ENCODE measurements around the gene NRG2. TPM values are rescaled to one million over a fixed set of nuclear protein-coding genes. Genes with fewer than 3 reads are reported as not detected.

Gene NRG2
- total RNA-seq, 1 donor from 2014 or later, result 1.9 TPM

- no peak for ATAC-seq
- intact Hi-C loops (cut with DNase I), result no loop called here
- no peak for DNase-seq (ENCODE audit: missing footprints)
Measured at GRCh38 chr5:139925650-139926640, 117.2 kb downstream of the NRG2 start.

GRCh38 chr5:139925216-139925562 is 117.9 kb downstream of the NRG2 start:
- no peak for DNase-seq (ENCODE audit: missing footprints)
- no peak for ATAC-seq

GRCh38 chr5:139924294-139925215 is 118.5 kb downstream of the NRG2 start:
- ATAC-seq, result no peak
- DNase-seq (ENCODE audit: missing footprints), result no peak
- intact Hi-C loops (cut with DNase I), result no loop called here

More at GRCh38 chr5:139925216-139925562, 117.9 kb downstream of the NRG2 start:
- intact Hi-C loops (cut with DNase I), result no loop called here

- ATAC-seq, result no peak
- DNase-seq (ENCODE audit: missing footprints), result no peak
- intact Hi-C loops (cut with DNase I), result no loop called here
Measured at GRCh38 chr5:139919308-139919707, 123.8 kb downstream of the NRG2 start.

- intact Hi-C loops (cut with DNase I), result no loop called here
- DNase-seq (ENCODE audit: missing footprints) (no peak), ATAC-seq (no peak)
Measured at GRCh38 chr5:139915834-139916233, 127.3 kb downstream of the NRG2 start.

GRCh38 chr5:139915266-139915665 is 127.8 kb downstream of the NRG2 start:
- ATAC-seq (no peak), DNase-seq (ENCODE audit: missing footprints) (no peak)
- intact Hi-C loops (cut with DNase I), result no loop called here

GRCh38 chr5:139914218-139914807 is 128.8 kb downstream of the NRG2 start:
- no peak for DNase-seq (ENCODE audit: missing footprints)
- intact Hi-C loops (cut with DNase I), result no loop called here
- ATAC-seq, result no peak

GRCh38 chr5:139912804-139913203 is 130.3 kb downstream of the NRG2 start:
- ATAC-seq, result no peak

GRCh38 chr5:139912158-139912557 is 130.9 kb downstream of the NRG2 start:
- ATAC-seq, result no peak
- DNase-seq (ENCODE audit: missing footprints), result no peak
- intact Hi-C loops (cut with DNase I), result no loop called here

More at GRCh38 chr5:139912804-139913203, 130.3 kb downstream of the NRG2 start:
- intact Hi-C loops (cut with DNase I), result no loop called here
- DNase-seq (ENCODE audit: missing footprints), result peak; percentile 65

- no peak for DNase-seq (ENCODE audit: missing footprints)
- intact Hi-C loops (cut with DNase I), result no loop called here
- no peak for ATAC-seq
Measured at GRCh38 chr5:139911425-139912120, 131.5 kb downstream of the NRG2 start.

- DNase-seq (ENCODE audit: missing footprints) (no peak), ATAC-seq (no peak)
- intact Hi-C loops (cut with DNase I), result no loop called here
Measured at GRCh38 chr5:139910901-139911300, 132.2 kb downstream of the NRG2 start.

GRCh38 chr5:139910036-139910435 is 133.1 kb downstream of the NRG2 start:
- intact Hi-C loops (cut with DNase I), result no loop called here
- DNase-seq (ENCODE audit: missing footprints), result no peak
- no peak for ATAC-seq

GRCh38 chr5:139908749-139909148 is 134.3 kb downstream of the NRG2 start:
- intact Hi-C loops (cut with DNase I), result no loop called here
- ATAC-seq (peak; percentile 35), DNase-seq (ENCODE audit: missing footprints) (no peak)

- no peak for ATAC-seq
- intact Hi-C loops (cut with DNase I), result no loop called here
- no peak for DNase-seq (ENCODE audit: missing footprints)
Measured at GRCh38 chr5:139906661-139907060, 136.4 kb downstream of the NRG2 start.

- intact Hi-C loops (cut with DNase I), result no loop called here
- DNase-seq (ENCODE audit: missing footprints) (no peak), ATAC-seq (no peak)
Measured at GRCh38 chr5:139904816-139905661, 138.1 kb downstream of the NRG2 start.

- DNase-seq (ENCODE audit: missing footprints) (no peak), ATAC-seq (no peak)
- intact Hi-C loops (cut with DNase I), result no loop called here
Measured at GRCh38 chr5:139904566-139904815, 138.6 kb downstream of the NRG2 start.

GRCh38 chr5:139903795-139904565 is 139.1 kb downstream of the NRG2 start:
- ATAC-seq, result peak; percentile 50
- DNase-seq (ENCODE audit: missing footprints), result no peak
- intact Hi-C loops (cut with DNase I), result no loop called here

Data from Right ventricle myocardium inferior (tissue), 1 donor.